Endodermal cell (in vitro differentiated cells): ENCODE results near the gene GALNT17. TPM values are rescaled to one million over a fixed set of nuclear protein-coding genes. Genes with fewer than 3 reads are reported as not detected.

ENCODE experiments used
- DNase-seq: peaks from one replicate; pipeline ENCODE4 v3.0.0-alpha.2; 2017
- H3K27ac ChIP-seq: 2 replicates; pipeline ENCODE4 v1.5.1; 2013; ENCODE audit warnings: mild to moderate bottlenecking, low read depth, low read length, moderate library complexity
- H3K27me3 ChIP-seq: 2 replicates; pipeline ENCODE4 v1.6.1; 2013; ENCODE audit warnings: mild to moderate bottlenecking, low read length, moderate library complexity; ENCODE audit not compliant: insufficient read depth, control insufficient read depth, poor library complexity, severe bottlenecking
- H3K36me3 ChIP-seq: 2 replicates; pipeline ENCODE4 v1.7.0; 2013; ENCODE audit warnings: mild to moderate bottlenecking, low read length, moderate library complexity; ENCODE audit not compliant: control insufficient read depth, insufficient read depth
- H3K4me1 ChIP-seq: one replicate; pipeline ENCODE4 v1.7.0; 2013; ENCODE audit warnings: low read length; ENCODE audit not compliant: control insufficient read depth, insufficient read depth
- H3K4me3 ChIP-seq: 2 replicates; pipeline ENCODE4 v1.5.1; 2013; ENCODE audit warnings: mild to moderate bottlenecking, low read length, moderate library complexity
- H3K9ac ChIP-seq: 2 replicates; pipeline ENCODE4 v1.6.1; 2013; ENCODE audit warnings: mild to moderate bottlenecking, low read length, moderate library complexity; ENCODE audit not compliant: poor library complexity, severe bottlenecking; ENCODE audit errors: extremely low read depth
- H3K9me3 ChIP-seq: 2 replicates; pipeline ENCODE4 v1.6.1; 2013; ENCODE audit warnings: mild to moderate bottlenecking, low read length, moderate library complexity; ENCODE audit not compliant: control insufficient read depth
- H3K27ac Mint-ChIP-seq: 2 replicates; pipeline ENCODE4 v1.8.0; 2020; ENCODE audit warnings: mixed read lengths
- H3K27me3 Mint-ChIP-seq: 2 replicates; pipeline ENCODE4 v1.8.0; 2021; ENCODE audit warnings: mild to moderate bottlenecking, mixed read lengths; ENCODE audit not compliant: insufficient read depth
- H3K36me3 Mint-ChIP-seq: 2 replicates; pipeline ENCODE4 v1.8.0; 2020; ENCODE audit warnings: low read depth, mixed read lengths
- H3K4me1 Mint-ChIP-seq: 2 replicates; pipeline ENCODE4 v1.8.0; 2020; ENCODE audit warnings: mixed read lengths
- H3K4me3 Mint-ChIP-seq: 2 replicates; pipeline ENCODE4 v1.8.0; 2020; ENCODE audit warnings: mild to moderate bottlenecking, moderate library complexity, mixed read lengths
- H3K9me3 Mint-ChIP-seq: 2 replicates; pipeline ENCODE4 v1.8.0; 2020; ENCODE audit warnings: mild to moderate bottlenecking, mixed read lengths
- CTCF ChIP-seq: fragments of 200-600 bp; sonication (generic); conservative IDR thresholded peaks from 2 replicates; pipeline ENCODE4 v1.5.0; 2021; ENCODE audit warnings: antibody characterized with exemption, mild to moderate bottlenecking
- WGBS, 2 experiments: methylation state at CpG; one replicate each; pipeline versions ENCODE4 v1.1.5 to v1.1.7; 2013; ENCODE audit warnings: missing lambda C conversion rate in 2 of 2, mixed read lengths in 1 of 2; ENCODE audit not compliant: insufficient coverage in 1 of 2, insufficient read length in 1 of 2; 5-methylcytosine and 5-hydroxymethylcytosine counted together
- total RNA-seq, 2 donors: library from RNA; stranded (reverse); fragmentation: NEBNext Ultra II Directional in 1 of 2; extraction: Animal tissue kit (Norgen Biotek cat#: 25700) in 1 of 2; gene quantifications; 2 replicates in 1 of 2; 3 replicates in 1 of 2; pipeline ENCODE4 v1.2.1, GENCODE V29; 2021

Gene GALNT17
- total RNA-seq, 2 donors from 2014 or later = 60.4 to 61.3 TPM

GRCh38 chr7:71342202-71342601 is 210.3 kb downstream of the GALNT17 start:
- H3K27ac ChIP-seq = no peak overlapping the region
- H3K4me3 ChIP-seq = no peak overlapping the region
- Mint-ChIP-seq H3K4me1 (peaks cover 2% of the 10 kb centered on the region), H3K36me3 (peaks cover 39% of the 10 kb centered on the region), H3K27me3 (no peaks in the 10 kb centered on the region), H3K4me3 (no peak overlapping the region), H3K27ac (no peak overlapping the region), H3K9me3 (peaks cover 26% of the 10 kb centered on the region)
- no peaks in the 10 kb centered on the region for H3K4me1 ChIP-seq
- TF ChIP-seq CTCF = no peak
- no peaks in the 10 kb centered on the region for H3K27me3 ChIP-seq
- no peak for DNase-seq
- H3K9me3 ChIP-seq = peaks cover 33% of the 10 kb centered on the region
- H3K36me3 ChIP-seq = peaks cover 40% of the 10 kb centered on the region
- no peak overlapping the region for H3K9ac ChIP-seq

GRCh38 chr7:71343039-71343438 is 211.1 kb downstream of the GALNT17 start:
- Mint-ChIP-seq H3K4me1 (peaks cover 6% of the 10 kb centered on the region), H3K27ac (no peak overlapping the region), H3K27me3 (no peaks in the 10 kb centered on the region), H3K36me3 (peaks cover 37% of the 10 kb centered on the region), H3K4me3 (no peak overlapping the region), H3K9me3 (peaks cover 26% of the 10 kb centered on the region)
- Histone ChIP-seq H3K4me1 (peaks cover 2% of the 10 kb centered on the region), H3K27ac (no peak overlapping the region), H3K4me3 (no peak overlapping the region), H3K9ac (no peak overlapping the region), H3K36me3 (peaks cover 38% of the 10 kb centered on the region), H3K9me3 (peaks cover 33% of the 10 kb centered on the region), H3K27me3 (no peaks in the 10 kb centered on the region)
- no peak for DNase-seq
- TF ChIP-seq CTCF = no peak

- Mint-ChIP-seq H3K27me3 (no peaks in the 10 kb centered on the region), H3K4me1 (peaks cover 13% of the 10 kb centered on the region), H3K4me3 (no peak overlapping the region), H3K27ac (no peak overlapping the region), H3K9me3 (peaks cover 26% of the 10 kb centered on the region), H3K36me3 (peaks cover 33% of the 10 kb centered on the region)
- Histone ChIP-seq H3K27me3 (no peaks in the 10 kb centered on the region), H3K4me3 (peak overlapping the region; percentile 7), H3K27ac (no peak overlapping the region), H3K9me3 (peaks cover 33% of the 10 kb centered on the region), H3K4me1 (peaks cover 10% of the 10 kb centered on the region), H3K9ac (no peak overlapping the region), H3K36me3 (peaks cover 36% of the 10 kb centered on the region)
- 94% methylated on average over 1 of the region's 1 CpG; no CpG with 5 or more reads in 1 of the 2 experiments for WGBS, 2 experiments
- DNase-seq = no peak
- no peak for TF ChIP-seq CTCF
These were observed 211.9 kb downstream of the GALNT17 start for GRCh38 chr7:71343892-71344291.
